GM12874 (cell line): ENCODE measurements around the gene ACE.
A peak's percentile ranks its signal among the peaks of the same experiment; 100 is the strongest.

ENCODE experiments used
- CTCF ChIP-seq: IDR thresholded peaks from 2 replicates; pipeline ENCODE4 v1.5.1; 2011; ENCODE audit warnings: low read depth, mild to moderate bottlenecking, control low read depth, low read length, moderate library complexity; ENCODE audit not compliant: insufficient read depth

ACE gene

GRCh38 chr17:63445571-63445953 lies 31.3 kb upstream of the ACE start:
- TF ChIP-seq CTCF, result no peak

DNA sequence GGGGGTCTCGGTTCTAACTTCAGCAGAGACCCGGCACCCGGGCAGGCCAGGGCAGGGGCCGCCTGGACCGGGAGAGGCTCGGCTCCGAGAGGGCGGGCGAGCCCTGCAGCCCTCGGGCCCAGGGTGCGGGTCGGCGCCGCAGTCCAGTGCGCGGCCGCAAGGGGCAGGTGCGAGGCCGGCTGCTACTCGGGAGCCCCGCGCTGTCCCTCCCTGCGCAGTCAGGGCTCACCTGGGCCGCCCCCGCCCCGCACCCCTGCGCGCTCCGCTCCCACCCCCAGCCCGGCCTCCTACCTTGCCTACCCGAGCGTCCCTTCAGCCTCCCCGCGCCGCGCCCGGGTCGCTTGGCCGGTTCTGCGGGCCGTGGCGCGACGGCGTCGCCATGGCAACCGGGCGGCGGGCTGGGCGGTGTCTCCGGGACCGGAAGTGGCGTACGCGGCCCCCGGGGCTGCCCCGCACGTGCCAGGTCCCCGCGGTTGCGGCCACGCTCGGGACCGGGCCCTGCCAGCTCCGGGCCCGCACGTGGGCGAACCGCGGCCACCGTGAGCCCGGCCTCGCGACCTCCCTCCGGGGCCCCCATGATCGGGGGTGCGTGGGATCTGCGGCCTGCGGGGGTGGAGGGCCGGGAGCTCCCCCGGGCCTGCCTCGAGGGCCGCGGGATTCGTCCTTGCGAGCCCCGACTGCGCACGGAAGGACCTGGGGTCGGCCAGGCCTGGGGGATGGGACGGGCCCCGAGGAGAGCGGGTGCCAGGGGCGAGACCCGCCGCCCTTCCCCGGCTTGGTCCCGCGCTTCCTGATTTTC lies 30.7 kb upstream of the ACE start, which contains the start of gene CYB561:
TSS of gene CYB561 (minus strand) at position 353 of the 799 bp plus-strand sequence. CDS start 8,759 bp downstream, outside the sequence.
- TF ChIP-seq CTCF, result peak; percentile 57

GRCh38 chr17:63446753-63447470 lies 29.9 kb upstream of the ACE start:
- no peak for TF ChIP-seq CTCF

GRCh38 chr17:63447471-63448009 lies 29.3 kb upstream of the ACE start:
- TF ChIP-seq CTCF, result no peak

GRCh38 chr17:63448655-63449054 lies 28.2 kb upstream of the ACE start:
- no peak for TF ChIP-seq CTCF

- no peak for TF ChIP-seq CTCF
These were observed 26.3 kb upstream of the ACE start for GRCh38 chr17:63450551-63450950.

- TF ChIP-seq CTCF, result no peak
These were observed 25.7 kb upstream of the ACE start for GRCh38 chr17:63451150-63451549.
